ENCODE data around the gene ITIH4.

DNA sequence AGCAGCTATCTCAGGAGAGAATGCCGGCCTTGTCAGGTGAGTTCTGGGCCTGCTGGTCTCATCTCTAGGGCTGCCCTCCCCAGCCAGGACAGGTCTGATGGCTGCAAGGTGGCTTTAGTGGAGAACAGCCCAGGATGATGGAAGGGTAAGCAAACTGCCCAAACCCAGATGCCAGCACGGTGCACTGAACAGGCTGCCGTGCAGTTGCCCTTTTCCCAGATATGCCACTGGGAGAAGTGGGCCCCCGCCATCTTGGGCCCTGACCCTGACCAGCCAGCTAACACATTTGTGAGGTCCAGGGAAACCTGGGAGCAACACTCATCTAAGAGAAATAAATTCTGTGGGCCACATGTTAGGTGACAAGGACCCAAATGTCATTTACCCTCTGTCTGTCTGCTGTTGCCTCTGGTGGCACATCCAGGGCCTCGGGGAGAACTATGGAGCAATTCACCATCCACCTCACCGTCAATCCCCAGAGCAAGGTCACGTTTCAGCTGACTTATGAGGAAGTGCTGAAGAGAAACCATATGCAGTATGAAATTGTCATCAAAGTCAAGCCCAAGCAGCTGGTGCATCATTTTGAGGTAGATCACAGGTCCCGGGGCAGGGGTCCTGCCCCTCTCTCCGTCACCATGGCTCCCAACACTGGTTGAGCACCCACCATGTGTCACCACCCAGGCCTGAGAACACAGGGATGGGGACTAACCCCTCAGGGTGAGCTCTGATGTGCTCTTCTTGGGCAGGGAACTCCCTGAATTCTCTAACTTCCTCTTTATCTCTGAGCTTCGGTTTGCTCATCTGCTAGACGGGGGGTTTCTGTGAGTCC is 51.2 kb downstream of the ITIH4 start:
- TF ChIP-seq, protein P1, sequence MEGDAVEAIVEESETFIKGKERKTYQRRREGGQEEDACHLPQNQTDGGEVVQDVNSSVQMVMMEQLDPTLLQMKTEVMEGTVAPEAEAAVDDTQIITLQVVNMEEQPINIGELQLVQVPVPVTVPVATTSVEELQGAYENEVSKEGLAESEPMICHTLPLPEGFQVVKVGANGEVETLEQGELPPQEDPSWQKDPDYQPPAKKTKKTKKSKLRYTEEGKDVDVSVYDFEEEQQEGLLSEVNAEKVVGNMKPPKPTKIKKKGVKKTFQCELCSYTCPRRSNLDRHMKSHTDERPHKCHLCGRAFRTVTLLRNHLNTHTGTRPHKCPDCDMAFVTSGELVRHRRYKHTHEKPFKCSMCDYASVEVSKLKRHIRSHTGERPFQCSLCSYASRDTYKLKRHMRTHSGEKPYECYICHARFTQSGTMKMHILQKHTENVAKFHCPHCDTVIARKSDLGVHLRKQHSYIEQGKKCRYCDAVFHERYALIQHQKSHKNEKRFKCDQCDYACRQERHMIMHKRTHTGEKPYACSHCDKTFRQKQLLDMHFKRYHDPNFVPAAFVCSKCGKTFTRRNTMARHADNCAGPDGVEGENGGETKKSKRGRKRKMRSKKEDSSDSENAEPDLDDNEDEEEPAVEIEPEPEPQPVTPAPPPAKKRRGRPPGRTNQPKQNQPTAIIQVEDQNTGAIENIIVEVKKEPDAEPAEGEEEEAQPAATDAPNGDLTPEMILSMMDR (IDR thresholded peaks at IDR 0.05) = no peak
- no peak for TF ChIP-seq EZH2phosphoT487 (IDR thresholded peaks at IDR 0.05)
- no peak for TF ChIP-seq EZH2 (IDR thresholded peaks at IDR 0.05)
